ENCODE data around the gene RNF150. TPM values are rescaled to one million over a fixed set of nuclear protein-coding genes. Genes with fewer than 3 reads are reported as not detected.

The RNF150 gene
- polyA plus RNA-seq, 1 donor from 2014 or later: 15.3 TPM

DNA sequence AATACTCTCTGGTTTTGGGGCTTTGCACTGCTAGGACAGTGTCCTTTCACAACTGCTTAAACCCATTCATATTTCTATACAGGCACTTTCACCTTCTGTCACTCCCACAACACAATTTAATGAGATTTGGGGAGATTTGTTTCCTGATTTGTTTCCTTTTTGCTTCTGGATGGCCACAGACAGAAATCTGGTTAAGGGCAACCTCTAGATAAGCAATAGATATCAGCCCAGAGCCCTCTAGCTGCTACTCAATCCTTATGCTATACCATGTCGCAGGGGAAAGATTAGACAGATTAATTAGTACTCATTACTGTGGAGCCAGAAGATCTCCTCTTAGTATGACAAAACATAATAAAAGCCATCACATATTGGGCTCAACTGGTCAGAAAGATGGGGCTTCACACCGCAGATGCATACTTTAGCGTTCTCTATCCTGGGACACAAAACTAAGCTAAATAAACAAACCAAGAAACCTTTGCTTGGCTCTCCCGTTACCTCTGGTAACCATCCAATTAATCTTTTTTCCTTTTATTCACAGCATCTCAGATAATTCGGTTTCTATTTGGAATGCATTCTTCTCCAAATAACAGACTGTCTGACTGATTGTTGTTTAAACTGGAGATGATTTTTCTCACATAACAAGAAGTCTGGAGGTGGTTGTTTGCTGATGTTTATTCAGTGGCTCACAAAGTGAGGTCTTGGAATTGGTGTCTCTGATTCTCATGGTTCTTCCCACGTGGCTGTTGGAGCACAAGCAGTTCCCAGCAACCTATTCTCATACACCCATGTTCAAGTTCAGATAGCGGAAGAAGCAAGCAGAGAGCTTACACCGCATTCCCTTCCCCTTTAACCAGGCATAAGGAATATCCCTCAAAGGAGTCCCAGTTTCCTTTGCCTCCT lies 46.5 kb upstream of the RNF150 start:
- H3K4me2 ChIP-seq (ENCODE audit: low read length): no peak overlapping the region
- H3K27ac ChIP-seq (ENCODE audit: low read length): no peak overlapping the region
- no peaks in the 10 kb centered on the region for H4K20me1 ChIP-seq (ENCODE audit: insufficient read depth)
- no peaks in the 10 kb centered on the region for H3K27me3 ChIP-seq (ENCODE audit: insufficient read depth, low read depth, low read length)
- H3K36me3 ChIP-seq (ENCODE audit: insufficient read depth, low read length): no peaks in the 10 kb centered on the region
- no peak overlapping the region for H2AFZ ChIP-seq (ENCODE audit: low read depth, low read length)
- no peaks in the 10 kb centered on the region for H3K79me2 ChIP-seq (replicated peaks; ENCODE audit: insufficient read depth, low read length)
- no peak overlapping the region for H3K9ac ChIP-seq (ENCODE audit: low read length)
- H3K9me3 ChIP-seq (ENCODE audit: low read length): no peaks in the 10 kb centered on the region
- no peaks in the 10 kb centered on the region for H3F3A ChIP-seq (ENCODE audit: insufficient read depth, low read length, poor library complexity, severe bottlenecking)
- H3K9me2 ChIP-seq (ENCODE audit: insufficient read depth, low read length): no peaks in the 10 kb centered on the region
- H3K4me3 ChIP-seq (ENCODE audit: low read length): no peak overlapping the region
- no peak for TF ChIP-seq RAD21 (conservative IDR thresholded peaks at IDR 0.05)
- TF ChIP-seq REST (IDR thresholded peaks at IDR 0.05; ENCODE audit: borderline replicate concordance): no peak
- no peak for TF ChIP-seq EZH2 (IDR thresholded peaks at IDR 0.05; ENCODE audit: borderline replicate concordance, insufficient read depth, low read length, poor library complexity, severe bottlenecking)
- TF ChIP-seq, protein P1, sequence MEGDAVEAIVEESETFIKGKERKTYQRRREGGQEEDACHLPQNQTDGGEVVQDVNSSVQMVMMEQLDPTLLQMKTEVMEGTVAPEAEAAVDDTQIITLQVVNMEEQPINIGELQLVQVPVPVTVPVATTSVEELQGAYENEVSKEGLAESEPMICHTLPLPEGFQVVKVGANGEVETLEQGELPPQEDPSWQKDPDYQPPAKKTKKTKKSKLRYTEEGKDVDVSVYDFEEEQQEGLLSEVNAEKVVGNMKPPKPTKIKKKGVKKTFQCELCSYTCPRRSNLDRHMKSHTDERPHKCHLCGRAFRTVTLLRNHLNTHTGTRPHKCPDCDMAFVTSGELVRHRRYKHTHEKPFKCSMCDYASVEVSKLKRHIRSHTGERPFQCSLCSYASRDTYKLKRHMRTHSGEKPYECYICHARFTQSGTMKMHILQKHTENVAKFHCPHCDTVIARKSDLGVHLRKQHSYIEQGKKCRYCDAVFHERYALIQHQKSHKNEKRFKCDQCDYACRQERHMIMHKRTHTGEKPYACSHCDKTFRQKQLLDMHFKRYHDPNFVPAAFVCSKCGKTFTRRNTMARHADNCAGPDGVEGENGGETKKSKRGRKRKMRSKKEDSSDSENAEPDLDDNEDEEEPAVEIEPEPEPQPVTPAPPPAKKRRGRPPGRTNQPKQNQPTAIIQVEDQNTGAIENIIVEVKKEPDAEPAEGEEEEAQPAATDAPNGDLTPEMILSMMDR (IDR thresholded peaks at IDR 0.05; ENCODE audit: poor library complexity, severe bottlenecking): no peak
- TF ChIP-seq POLR2AphosphoS5 (IDR thresholded peaks at IDR 0.05): no peak
- TF ChIP-seq MXI1 (conservative IDR thresholded peaks at IDR 0.05; ENCODE audit: poor library complexity, severe bottlenecking): no peak
- no peak for TF ChIP-seq SMC3 (conservative IDR thresholded peaks at IDR 0.05; ENCODE audit: poor library complexity)
- TF ChIP-seq EP300 (conservative IDR thresholded peaks at IDR 0.05; ENCODE audit: poor library complexity, severe bottlenecking): no peak
- no peak for TF ChIP-seq TAF1 (IDR thresholded peaks at IDR 0.05; ENCODE audit: low read depth)

DNA sequence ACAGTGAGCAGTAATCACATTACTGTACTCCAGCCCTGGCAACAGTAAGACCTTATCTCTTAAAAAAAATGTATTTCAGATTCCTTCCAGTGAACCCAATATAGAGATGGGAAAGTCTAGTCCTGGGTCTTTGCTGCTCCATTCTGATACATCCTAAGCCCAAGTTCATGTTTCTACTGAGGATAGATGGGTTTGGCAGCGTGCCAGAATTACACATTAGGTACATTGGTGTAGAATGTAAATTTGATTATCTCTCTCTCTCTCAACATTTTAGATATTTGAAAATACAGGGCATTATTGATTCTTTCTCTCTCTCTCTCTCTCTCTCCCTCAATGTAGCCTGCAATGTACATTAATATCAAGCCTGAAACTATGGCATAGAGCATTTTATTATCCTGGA lies 43.9 kb upstream of the RNF150 start:
- Histone ChIP-seq H3K36me3 (ENCODE audit: insufficient read depth, low read length) (no peaks in the 10 kb centered on the region), H4K20me1 (ENCODE audit: insufficient read depth) (no peaks in the 10 kb centered on the region), H3K4me3 (ENCODE audit: low read length) (no peak overlapping the region), H3K9ac (ENCODE audit: low read length) (no peak overlapping the region), H3K27me3 (ENCODE audit: insufficient read depth, low read depth, low read length) (no peaks in the 10 kb centered on the region), H3F3A (ENCODE audit: insufficient read depth, low read length, poor library complexity, severe bottlenecking) (no peaks in the 10 kb centered on the region), H3K9me3 (ENCODE audit: low read length) (no peaks in the 10 kb centered on the region), H3K4me2 (ENCODE audit: low read length) (no peak overlapping the region), H3K79me2 (replicated peaks; ENCODE audit: insufficient read depth, low read length) (no peaks in the 10 kb centered on the region), H3K9me2 (ENCODE audit: insufficient read depth, low read length) (no peaks in the 10 kb centered on the region), H3K27ac (ENCODE audit: low read length) (no peak overlapping the region), H2AFZ (ENCODE audit: low read depth, low read length) (no peak overlapping the region)
- no peak for TF ChIP-seq EP300 (conservative IDR thresholded peaks at IDR 0.05; ENCODE audit: poor library complexity, severe bottlenecking)
- TF ChIP-seq REST (IDR thresholded peaks at IDR 0.05; ENCODE audit: borderline replicate concordance): no peak
- TF ChIP-seq RAD21 (conservative IDR thresholded peaks at IDR 0.05): no peak
- TF ChIP-seq SMC3 (conservative IDR thresholded peaks at IDR 0.05; ENCODE audit: poor library complexity): no peak
- no peak for TF ChIP-seq EZH2 (IDR thresholded peaks at IDR 0.05; ENCODE audit: borderline replicate concordance, insufficient read depth, low read length, poor library complexity, severe bottlenecking)
- no peak for TF ChIP-seq MXI1 (conservative IDR thresholded peaks at IDR 0.05; ENCODE audit: poor library complexity, severe bottlenecking)
- TF ChIP-seq TAF1 (IDR thresholded peaks at IDR 0.05; ENCODE audit: low read depth): no peak
- TF ChIP-seq POLR2AphosphoS5 (IDR thresholded peaks at IDR 0.05): no peak
- TF ChIP-seq, protein P1 (IDR thresholded peaks at IDR 0.05; ENCODE audit: poor library complexity, severe bottlenecking): no peak

All from neural cell (in vitro differentiated cells).